ENCODE results near the gene NOL6.
"Not testable (repeated sequence)": the region's sequence is repeated elsewhere in the genome, so short reads cannot be mapped to it uniquely, and the experiment has no call there.

The NOL6 gene, protein sequence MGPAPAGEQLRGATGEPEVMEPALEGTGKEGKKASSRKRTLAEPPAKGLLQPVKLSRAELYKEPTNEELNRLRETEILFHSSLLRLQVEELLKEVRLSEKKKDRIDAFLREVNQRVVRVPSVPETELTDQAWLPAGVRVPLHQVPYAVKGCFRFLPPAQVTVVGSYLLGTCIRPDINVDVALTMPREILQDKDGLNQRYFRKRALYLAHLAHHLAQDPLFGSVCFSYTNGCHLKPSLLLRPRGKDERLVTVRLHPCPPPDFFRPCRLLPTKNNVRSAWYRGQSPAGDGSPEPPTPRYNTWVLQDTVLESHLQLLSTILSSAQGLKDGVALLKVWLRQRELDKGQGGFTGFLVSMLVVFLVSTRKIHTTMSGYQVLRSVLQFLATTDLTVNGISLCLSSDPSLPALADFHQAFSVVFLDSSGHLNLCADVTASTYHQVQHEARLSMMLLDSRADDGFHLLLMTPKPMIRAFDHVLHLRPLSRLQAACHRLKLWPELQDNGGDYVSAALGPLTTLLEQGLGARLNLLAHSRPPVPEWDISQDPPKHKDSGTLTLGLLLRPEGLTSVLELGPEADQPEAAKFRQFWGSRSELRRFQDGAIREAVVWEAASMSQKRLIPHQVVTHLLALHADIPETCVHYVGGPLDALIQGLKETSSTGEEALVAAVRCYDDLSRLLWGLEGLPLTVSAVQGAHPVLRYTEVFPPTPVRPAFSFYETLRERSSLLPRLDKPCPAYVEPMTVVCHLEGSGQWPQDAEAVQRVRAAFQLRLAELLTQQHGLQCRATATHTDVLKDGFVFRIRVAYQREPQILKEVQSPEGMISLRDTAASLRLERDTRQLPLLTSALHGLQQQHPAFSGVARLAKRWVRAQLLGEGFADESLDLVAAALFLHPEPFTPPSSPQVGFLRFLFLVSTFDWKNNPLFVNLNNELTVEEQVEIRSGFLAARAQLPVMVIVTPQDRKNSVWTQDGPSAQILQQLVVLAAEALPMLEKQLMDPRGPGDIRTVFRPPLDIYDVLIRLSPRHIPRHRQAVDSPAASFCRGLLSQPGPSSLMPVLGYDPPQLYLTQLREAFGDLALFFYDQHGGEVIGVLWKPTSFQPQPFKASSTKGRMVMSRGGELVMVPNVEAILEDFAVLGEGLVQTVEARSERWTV

GRCh38 chr9:33473643-33474352 is at the start of gene NOL6:
NOL6 (minus strand) TSS chr9:33473924; CDS start chr9:33473842, 82 bp downstream.
- DNase-seq (ENCODE audit: extremely low read depth, low read depth) = peak; percentile 96
- TF ChIP-seq, protein P1, sequence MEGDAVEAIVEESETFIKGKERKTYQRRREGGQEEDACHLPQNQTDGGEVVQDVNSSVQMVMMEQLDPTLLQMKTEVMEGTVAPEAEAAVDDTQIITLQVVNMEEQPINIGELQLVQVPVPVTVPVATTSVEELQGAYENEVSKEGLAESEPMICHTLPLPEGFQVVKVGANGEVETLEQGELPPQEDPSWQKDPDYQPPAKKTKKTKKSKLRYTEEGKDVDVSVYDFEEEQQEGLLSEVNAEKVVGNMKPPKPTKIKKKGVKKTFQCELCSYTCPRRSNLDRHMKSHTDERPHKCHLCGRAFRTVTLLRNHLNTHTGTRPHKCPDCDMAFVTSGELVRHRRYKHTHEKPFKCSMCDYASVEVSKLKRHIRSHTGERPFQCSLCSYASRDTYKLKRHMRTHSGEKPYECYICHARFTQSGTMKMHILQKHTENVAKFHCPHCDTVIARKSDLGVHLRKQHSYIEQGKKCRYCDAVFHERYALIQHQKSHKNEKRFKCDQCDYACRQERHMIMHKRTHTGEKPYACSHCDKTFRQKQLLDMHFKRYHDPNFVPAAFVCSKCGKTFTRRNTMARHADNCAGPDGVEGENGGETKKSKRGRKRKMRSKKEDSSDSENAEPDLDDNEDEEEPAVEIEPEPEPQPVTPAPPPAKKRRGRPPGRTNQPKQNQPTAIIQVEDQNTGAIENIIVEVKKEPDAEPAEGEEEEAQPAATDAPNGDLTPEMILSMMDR (IDR thresholded peaks at IDR 0.05; ENCODE audit: low read depth, low read length, missing control alignments) = no peak
- H3K4me3 ChIP-seq (replicated peaks; ENCODE audit: low read depth, low read length) = peak within 1 kb of the TSS; percentile 88

DNA sequence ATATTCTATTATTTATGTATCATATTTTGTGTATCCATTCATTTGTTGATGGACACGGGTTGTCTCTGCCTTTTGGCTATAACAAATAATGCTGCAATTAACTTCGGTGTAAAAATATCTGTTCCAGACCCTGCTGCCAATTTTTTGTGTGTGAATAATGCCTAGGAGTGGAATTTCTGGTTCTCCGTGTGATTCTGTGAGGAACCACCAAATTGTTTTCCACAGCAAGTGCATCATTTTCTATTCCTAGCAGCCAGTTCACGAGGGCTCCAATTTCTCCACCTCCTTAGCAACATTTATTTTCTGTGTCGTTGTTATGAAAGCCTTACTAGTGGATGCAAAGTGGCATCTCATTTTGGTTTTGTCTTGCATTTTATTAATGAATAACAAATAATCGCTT is 48.1 kb upstream of the NOL6 start:
- not testable (repeated sequence) for H3K4me3 ChIP-seq (replicated peaks; ENCODE audit: low read depth, low read length); DNase-seq (ENCODE audit: extremely low read depth, low read depth)

GRCh38 chr9:33517934-33518577 is 44.3 kb upstream of the NOL6 start:
- not testable (repeated sequence) for H3K4me3 ChIP-seq (replicated peaks; ENCODE audit: low read depth, low read length); DNase-seq (ENCODE audit: extremely low read depth, low read depth)

DNA sequence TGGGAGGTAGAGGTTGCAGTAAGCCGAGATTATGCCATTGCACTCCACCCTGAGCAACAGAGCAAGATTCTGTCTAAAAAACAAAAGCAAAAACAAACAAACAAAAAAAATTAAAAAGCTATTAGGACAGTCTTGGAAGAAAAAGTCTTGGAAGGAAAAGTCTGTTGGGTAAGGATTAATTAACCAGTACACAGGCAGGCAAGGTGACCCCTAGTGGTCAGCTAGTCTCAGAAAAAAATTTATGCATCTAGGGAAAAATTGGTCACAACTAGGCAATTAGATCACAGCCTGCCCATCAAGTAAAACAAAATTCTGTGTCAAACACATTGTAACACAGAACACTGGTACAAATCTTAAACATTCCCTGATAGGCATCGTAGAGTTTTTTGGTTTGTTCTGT is 43.6 kb upstream of the NOL6 start:
- H3K4me3 ChIP-seq (replicated peaks; ENCODE audit: low read depth, low read length) = no peak overlapping the region
- DNase-seq (ENCODE audit: extremely low read depth, low read depth) = no peak
- TF ChIP-seq, protein P1 (IDR thresholded peaks at IDR 0.05; ENCODE audit: low read depth, low read length, missing control alignments) = peak; percentile 65

DNA sequence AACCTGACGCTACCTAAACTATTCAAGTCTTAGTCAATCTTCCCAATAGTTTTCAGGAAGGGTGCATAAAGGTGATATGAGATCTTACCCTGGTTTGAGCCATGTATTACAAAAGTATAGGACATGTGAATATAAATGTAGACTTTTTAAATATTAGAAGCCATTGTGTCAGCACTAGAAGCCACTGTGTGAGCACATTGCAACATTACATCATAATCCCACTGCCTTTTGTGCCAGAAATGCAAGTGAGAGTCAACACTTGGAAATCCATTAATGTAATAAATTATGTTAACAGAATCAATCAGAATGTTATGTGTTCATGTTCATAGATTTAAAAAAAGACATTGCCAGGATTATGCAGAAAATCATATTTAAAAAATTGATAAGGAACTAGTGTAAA is 42.7 kb upstream of the NOL6 start:
- DNase-seq (ENCODE audit: extremely low read depth, low read depth); H3K4me3 ChIP-seq (replicated peaks; ENCODE audit: low read depth, low read length): not testable (repeated sequence)

DNA sequence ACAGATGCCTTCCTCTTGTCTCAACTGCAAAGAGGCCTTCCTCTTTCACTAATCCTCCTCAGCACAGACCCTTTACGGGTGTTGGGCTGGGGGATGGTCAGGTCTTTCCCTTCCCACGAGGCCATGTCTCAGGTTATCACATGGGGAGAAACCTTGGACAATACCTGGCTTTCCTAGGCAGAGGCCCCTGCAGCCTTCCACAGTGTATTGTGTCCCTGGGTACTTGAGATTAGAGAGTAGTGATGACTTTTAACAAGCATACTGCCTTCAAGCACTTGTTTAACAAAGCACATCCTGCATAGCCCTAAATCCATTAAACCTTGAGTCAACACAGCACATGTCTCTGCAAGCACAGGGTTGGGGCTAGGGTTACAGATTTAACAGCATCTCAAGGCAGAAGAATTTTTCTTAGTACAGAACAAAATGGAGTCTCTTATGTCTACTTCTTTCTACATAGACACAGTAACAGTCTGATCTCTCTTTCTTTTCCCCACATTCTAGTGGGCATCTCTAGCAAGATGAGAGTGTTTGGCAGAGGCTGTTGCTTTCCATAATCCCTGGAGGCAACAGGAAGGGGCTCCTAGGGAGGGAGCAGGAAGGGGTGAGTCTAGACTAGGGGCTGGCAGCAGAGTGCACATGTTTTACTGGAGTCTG is 41.7 kb upstream of the NOL6 start:
- not testable (repeated sequence) for DNase-seq (ENCODE audit: extremely low read depth, low read depth); H3K4me3 ChIP-seq (replicated peaks; ENCODE audit: low read depth, low read length)

DNA sequence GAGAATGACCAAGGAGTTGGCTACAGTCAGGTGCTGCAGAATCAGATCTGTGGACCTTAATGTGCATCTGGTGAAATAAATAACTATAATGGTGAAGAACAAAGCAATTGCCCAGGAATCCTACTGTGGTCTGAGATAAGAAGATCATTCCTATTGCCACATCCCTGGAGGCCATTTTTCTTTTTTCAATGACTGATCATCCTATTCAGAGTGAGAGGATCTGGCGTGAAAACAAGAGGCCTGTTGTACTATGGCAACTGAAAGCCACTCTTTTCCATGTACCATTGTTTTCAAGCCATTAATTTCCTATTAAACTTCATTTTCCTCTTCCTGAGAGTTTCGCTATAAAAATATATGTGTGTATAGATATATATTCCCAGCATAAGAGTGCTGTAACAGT is 38.8 kb upstream of the NOL6 start:
- DNase-seq (ENCODE audit: extremely low read depth, low read depth); H3K4me3 ChIP-seq (replicated peaks; ENCODE audit: low read depth, low read length): not testable (repeated sequence)

DNA sequence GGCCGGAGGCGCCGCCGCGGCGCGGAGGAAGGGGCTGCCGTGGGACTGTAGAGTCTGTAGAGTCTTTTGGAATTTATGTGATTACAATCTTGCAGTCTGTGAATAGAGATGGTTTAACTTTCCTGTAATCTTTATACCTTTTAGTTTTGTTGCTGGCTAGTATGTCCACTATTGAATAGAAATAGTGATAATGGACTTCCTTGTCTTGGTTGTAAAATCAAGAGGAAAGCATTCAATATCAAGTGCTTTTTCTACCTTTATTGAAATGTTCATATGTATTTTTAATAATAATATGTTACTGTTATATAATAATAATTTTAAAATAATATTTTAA is 37.4 kb upstream of the NOL6 start:
- peak overlapping the region; percentile 54 for H3K4me3 ChIP-seq (replicated peaks; ENCODE audit: low read depth, low read length)

More for the DNA sequence above, 37.4 kb upstream of the NOL6 start:
- DNase-seq (ENCODE audit: extremely low read depth, low read depth) = not testable (repeated sequence)

Measured in HFF-Myc (cell line).